SK-N-SH treated with all-trans-retinoic acid at 6 μM for 48 hours (cell line): ENCODE results near the gene RSAD2.

Experiments
- ATAC-seq: fragments of 200-7000 bp; cut with Tn5 transposase; 3 replicates; pipeline ENCODE4 v1.9.1; 2020; ENCODE audit warnings: mild to moderate bottlenecking, moderate library complexity
- BACH2 ChIP-seq: fragments of 250-450 bp; sonication (Bioruptor Pico); IDR thresholded peaks from 2 replicates; pipeline ENCODE4 v1.9.0; 2021; ENCODE audit warnings: mild to moderate bottlenecking, borderline replicate concordance
- ESRRG ChIP-seq: fragments of 250-450 bp; sonication (Bioruptor Pico); IDR thresholded peaks from 2 replicates; pipeline ENCODE4 v1.6.1; 2021; ENCODE audit warnings: mild to moderate bottlenecking
- GLIS3 ChIP-seq: fragments of 250-450 bp; sonication (Bioruptor Pico); IDR thresholded peaks from 2 replicates; pipeline ENCODE4 v1.5.0; 2020; ENCODE audit warnings: mild to moderate bottlenecking, moderate library complexity
- PPARA ChIP-seq: fragments of 250-450 bp; sonication (Bioruptor Pico); IDR thresholded peaks from 2 replicates; pipeline ENCODE4 v1.5.0; 2020; ENCODE audit warnings: mild to moderate bottlenecking, borderline replicate concordance
- RARB ChIP-seq: fragments of 250-450 bp; sonication (Bioruptor Pico); IDR thresholded peaks from 2 replicates; pipeline ENCODE4 v1.8.0; 2021; ENCODE audit warnings: mild to moderate bottlenecking, moderate library complexity
- TCF4 ChIP-seq: fragments of 250-450 bp; sonication (Bioruptor Pico); IDR thresholded peaks from 2 replicates; pipeline ENCODE4 v1.8.0; 2021; ENCODE audit warnings: mild to moderate bottlenecking, moderate library complexity, borderline replicate concordance
- TOX ChIP-seq: fragments of 250-450 bp; sonication (Bioruptor Pico); IDR thresholded peaks from 2 replicates; pipeline ENCODE4 v1.8.0; 2021; ENCODE audit warnings: mild to moderate bottlenecking, moderate library complexity, borderline replicate concordance
- ZC3H10 ChIP-seq: fragments of 250-450 bp; sonication (Bioruptor Pico); IDR thresholded peaks from 2 replicates; pipeline ENCODE4 v1.5.1; 2021; ENCODE audit warnings: mild to moderate bottlenecking, moderate library complexity
- ZFP3 ChIP-seq: fragments of 250-450 bp; sonication (Bioruptor Pico); IDR thresholded peaks from 2 replicates; pipeline ENCODE4 v1.5.0; 2020; ENCODE audit warnings: mild to moderate bottlenecking, moderate library complexity
- ZFP30 ChIP-seq: fragments of 450-650 bp; formaldehyde crosslinking; IDR thresholded peaks from 2 replicates; pipeline ENCODE4 v1.5.0; 2022; ENCODE audit warnings: mild to moderate bottlenecking, moderate library complexity
- ZNF565 ChIP-seq: fragments of 450-650 bp; formaldehyde crosslinking; conservative IDR thresholded peaks from 2 replicates; pipeline ENCODE4 v1.5.0; 2020; ENCODE audit warnings: low read depth, mild to moderate bottlenecking, moderate library complexity
- ZNF70 ChIP-seq: fragments of 450-650 bp; formaldehyde crosslinking; IDR thresholded peaks from 2 replicates; pipeline ENCODE4 v1.5.0; 2020; ENCODE audit warnings: mild to moderate bottlenecking, moderate library complexity
- ZNF8 ChIP-seq: fragments of 450-650 bp; formaldehyde crosslinking; IDR thresholded peaks from 2 replicates; pipeline ENCODE4 v1.5.0; 2020; ENCODE audit warnings: mild to moderate bottlenecking, moderate library complexity
- TF ChIP-seq, protein P1 (sequence below): fragments of 250-450 bp; sonication (Bioruptor Pico); IDR thresholded peaks from 2 replicates; pipeline ENCODE4 v1.5.1; 2020; ENCODE audit warnings: low read depth, mild to moderate bottlenecking, moderate library complexity
- TF ChIP-seq, protein P2 (sequence below): fragments of 250-450 bp; sonication (Bioruptor Pico); IDR thresholded peaks from 2 replicates; pipeline ENCODE4 v1.5.0; 2020; ENCODE audit warnings: mild to moderate bottlenecking, moderate library complexity
- TF ChIP-seq, protein P3 (sequence below): fragments of 250-450 bp; sonication (Bioruptor Pico); IDR thresholded peaks from 2 replicates; pipeline ENCODE4 v1.8.0; 2021; ENCODE audit warnings: low read depth, mild to moderate bottlenecking, moderate library complexity, borderline replicate concordance
- TF ChIP-seq, protein P4 (sequence below): fragments of 250-450 bp; sonication (Bioruptor Pico); IDR thresholded peaks from 2 replicates; pipeline ENCODE4 v1.5.1; 2021; ENCODE audit warnings: mild to moderate bottlenecking, moderate library complexity

Gene RSAD2

DNA sequence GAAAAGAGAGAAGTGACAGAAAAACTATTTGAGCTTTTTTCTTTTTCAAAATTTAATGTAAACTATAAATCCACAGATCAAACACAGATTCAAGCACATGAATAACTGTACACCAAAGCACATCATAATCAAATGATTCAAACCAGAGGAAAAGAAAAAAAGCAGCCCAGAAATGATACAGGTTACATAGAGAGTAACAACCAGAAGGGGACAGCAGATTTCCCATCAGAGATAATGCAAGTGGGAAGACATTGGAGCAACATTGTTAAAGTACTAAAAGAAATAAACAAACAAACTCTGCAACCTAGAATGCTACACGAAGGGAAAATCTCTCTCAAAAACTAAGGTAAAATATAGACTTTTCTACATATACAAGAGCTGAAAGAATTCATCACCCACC lies 46.3 kb upstream of the RSAD2 start:
- no peak for ATAC-seq
- TF ChIP-seq PPARA (CRISPR knock-in tag) (no peak), ZFP30 (CRISPR knock-in tag) (0 out of 2 replicates have a peak, but pooled peaks have one; percentile 33)
- TF ChIP-seq, all 23 proteins: peak for 1

DNA sequence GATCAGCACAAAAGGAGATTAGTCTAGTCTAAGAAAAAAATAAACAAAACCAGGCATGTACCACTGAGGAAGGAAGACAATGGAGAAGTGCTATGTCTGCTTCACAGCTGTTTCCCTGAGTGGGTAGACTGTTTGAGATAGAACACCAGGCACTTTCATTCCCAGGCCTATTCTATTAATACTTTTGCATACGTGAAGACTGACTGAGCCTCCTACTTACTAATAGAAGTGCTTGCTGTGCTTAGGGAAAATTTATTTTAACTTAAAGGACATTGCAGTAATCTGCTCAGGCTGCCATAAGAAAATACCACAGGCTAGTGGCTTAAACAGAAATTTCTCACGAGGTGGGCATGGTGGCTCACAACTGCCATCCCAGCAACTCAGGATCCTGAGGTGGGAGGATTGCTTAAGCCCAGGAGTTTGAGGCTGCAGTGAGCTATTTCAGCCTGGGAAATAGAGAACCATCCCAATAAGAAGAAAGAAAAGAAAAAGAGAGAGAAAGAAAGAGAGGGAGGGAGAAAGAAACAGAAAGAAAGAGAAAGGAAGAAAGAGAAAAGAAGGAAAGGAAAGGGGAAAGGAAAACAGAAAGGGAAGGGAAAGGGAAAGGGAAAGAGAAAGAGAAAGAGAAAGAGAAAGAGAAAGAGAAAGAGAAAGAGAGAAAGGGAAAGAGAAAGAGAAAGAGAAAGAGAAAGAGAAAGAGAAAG lies 44.8 kb upstream of the RSAD2 start:
- no peak for ATAC-seq
- no peak for TF ChIP-seq ZNF565 (CRISPR knock-in tag)
- no peak for TF ChIP-seq ZFP3 (CRISPR knock-in tag)
- no peak for TF ChIP-seq ZNF70 (CRISPR knock-in tag)
- no peak for TF ChIP-seq ZNF8 (CRISPR knock-in tag)
- TF ChIP-seq, protein P1, sequence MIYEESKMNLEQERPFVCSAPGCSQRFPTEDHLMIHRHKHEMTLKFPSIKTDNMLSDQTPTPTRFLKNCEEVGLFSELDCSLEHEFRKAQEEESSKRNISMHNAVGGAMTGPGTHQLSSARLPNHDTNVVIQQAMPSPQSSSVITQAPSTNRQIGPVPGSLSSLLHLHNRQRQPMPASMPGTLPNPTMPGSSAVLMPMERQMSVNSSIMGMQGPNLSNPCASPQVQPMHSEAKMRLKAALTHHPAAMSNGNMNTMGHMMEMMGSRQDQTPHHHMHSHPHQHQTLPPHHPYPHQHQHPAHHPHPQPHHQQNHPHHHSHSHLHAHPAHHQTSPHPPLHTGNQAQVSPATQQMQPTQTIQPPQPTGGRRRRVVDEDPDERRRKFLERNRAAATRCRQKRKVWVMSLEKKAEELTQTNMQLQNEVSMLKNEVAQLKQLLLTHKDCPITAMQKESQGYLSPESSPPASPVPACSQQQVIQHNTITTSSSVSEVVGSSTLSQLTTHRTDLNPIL (CRISPR knock-in tag), result no peak
- TF ChIP-seq ZC3H10 (CRISPR knock-in tag), result no peak
- TF ChIP-seq PPARA (CRISPR knock-in tag), result no peak
- no peak for TF ChIP-seq TCF4 (CRISPR knock-in tag)
- no peak for TF ChIP-seq RARB (CRISPR knock-in tag)

DNA sequence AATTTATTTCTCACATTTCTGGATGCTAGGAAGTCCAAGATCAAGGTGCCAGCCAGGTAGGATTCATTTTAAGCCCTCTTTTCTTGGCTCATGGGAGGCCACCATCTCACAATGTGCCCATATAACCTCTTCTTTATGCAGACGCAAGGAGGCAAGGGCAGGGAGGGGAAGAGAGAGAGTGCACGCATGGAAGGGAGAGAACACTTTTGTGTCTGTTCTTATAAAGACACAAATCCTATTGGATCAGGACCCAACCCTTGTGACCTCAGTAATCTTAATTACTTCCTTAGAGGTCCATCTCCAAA lies 44.3 kb upstream of the RSAD2 start:
- TF ChIP-seq, protein P2, sequence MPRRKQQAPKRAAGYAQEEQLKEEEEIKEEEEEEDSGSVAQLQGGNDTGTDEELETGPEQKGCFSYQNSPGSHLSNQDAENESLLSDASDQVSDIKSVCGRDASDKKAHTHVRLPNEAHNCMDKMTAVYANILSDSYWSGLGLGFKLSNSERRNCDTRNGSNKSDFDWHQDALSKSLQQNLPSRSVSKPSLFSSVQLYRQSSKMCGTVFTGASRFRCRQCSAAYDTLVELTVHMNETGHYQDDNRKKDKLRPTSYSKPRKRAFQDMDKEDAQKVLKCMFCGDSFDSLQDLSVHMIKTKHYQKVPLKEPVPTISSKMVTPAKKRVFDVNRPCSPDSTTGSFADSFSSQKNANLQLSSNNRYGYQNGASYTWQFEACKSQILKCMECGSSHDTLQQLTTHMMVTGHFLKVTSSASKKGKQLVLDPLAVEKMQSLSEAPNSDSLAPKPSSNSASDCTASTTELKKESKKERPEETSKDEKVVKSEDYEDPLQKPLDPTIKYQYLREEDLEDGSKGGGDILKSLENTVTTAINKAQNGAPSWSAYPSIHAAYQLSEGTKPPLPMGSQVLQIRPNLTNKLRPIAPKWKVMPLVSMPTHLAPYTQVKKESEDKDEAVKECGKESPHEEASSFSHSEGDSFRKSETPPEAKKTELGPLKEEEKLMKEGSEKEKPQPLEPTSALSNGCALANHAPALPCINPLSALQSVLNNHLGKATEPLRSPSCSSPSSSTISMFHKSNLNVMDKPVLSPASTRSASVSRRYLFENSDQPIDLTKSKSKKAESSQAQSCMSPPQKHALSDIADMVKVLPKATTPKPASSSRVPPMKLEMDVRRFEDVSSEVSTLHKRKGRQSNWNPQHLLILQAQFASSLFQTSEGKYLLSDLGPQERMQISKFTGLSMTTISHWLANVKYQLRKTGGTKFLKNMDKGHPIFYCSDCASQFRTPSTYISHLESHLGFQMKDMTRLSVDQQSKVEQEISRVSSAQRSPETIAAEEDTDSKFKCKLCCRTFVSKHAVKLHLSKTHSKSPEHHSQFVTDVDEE (CRISPR knock-in tag), result no peak
- TF ChIP-seq, protein P3, sequence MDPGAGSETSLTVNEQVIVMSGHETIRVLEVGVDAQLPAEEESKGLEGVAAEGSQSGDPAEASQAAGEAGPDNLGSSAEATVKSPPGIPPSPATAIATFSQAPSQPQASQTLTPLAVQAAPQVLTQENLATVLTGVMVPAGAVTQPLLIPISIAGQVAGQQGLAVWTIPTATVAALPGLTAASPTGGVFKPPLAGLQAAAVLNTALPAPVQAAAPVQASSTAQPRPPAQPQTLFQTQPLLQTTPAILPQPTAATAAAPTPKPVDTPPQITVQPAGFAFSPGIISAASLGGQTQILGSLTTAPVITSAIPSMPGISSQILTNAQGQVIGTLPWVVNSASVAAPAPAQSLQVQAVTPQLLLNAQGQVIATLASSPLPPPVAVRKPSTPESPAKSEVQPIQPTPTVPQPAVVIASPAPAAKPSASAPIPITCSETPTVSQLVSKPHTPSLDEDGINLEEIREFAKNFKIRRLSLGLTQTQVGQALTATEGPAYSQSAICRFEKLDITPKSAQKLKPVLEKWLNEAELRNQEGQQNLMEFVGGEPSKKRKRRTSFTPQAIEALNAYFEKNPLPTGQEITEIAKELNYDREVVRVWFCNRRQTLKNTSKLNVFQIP (CRISPR knock-in tag), result no peak
- TF ChIP-seq ZNF565 (CRISPR knock-in tag) (no peak), ZC3H10 (CRISPR knock-in tag) (no peak), TCF4 (CRISPR knock-in tag) (no peak), BACH2 (CRISPR knock-in tag) (no peak), RARB (CRISPR knock-in tag) (no peak), TOX (CRISPR knock-in tag) (no peak), ZNF8 (CRISPR knock-in tag) (no peak), ESRRG (no peak), GLIS3 (CRISPR knock-in tag) (no peak), ZNF70 (CRISPR knock-in tag) (no peak)
- TF ChIP-seq, protein P4, sequence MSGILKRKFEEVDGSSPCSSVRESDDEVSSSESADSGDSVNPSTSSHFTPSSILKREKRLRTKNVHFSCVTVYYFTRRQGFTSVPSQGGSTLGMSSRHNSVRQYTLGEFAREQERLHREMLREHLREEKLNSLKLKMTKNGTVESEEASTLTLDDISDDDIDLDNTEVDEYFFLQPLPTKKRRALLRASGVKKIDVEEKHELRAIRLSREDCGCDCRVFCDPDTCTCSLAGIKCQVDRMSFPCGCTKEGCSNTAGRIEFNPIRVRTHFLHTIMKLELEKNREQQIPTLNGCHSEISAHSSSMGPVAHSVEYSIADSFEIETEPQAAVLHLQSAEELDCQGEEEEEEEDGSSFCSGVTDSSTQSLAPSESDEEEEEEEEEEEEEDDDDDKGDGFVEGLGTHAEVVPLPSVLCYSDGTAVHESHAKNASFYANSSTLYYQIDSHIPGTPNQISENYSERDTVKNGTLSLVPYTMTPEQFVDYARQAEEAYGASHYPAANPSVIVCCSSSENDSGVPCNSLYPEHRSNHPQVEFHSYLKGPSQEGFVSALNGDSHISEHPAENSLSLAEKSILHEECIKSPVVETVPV (CRISPR knock-in tag), result no peak
- TF ChIP-seq, protein P1 (CRISPR knock-in tag), result no peak
- ATAC-seq, result no peak

DNA sequence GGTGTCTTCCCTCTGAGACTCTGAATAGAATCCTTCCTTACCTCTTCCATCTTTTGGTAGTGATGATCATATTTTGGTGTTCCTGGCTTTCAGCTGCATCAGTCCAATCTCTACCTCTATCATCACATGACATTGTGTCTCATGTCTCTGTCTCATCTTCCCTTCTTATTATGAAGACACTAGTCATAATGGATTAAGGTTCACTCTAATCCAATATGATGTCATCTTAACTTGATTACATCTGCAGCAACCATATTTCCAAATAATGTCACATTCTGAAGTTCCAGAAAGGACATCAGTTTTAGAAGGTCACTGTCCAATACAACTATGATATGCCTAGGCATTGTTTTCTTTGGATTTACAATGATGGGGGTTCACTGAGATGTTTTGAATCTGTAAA lies 43.4 kb upstream of the RSAD2 start:
- ATAC-seq, result no peak
- TF ChIP-seq, protein P2 (CRISPR knock-in tag), result no peak
- no peak for TF ChIP-seq ZFP30 (CRISPR knock-in tag)
- TF ChIP-seq GLIS3 (CRISPR knock-in tag), result no peak
- TF ChIP-seq, protein P1 (CRISPR knock-in tag), result no peak
- no peak for TF ChIP-seq TOX (CRISPR knock-in tag)
- no peak for TF ChIP-seq RARB (CRISPR knock-in tag)
- TF ChIP-seq, protein P3 (CRISPR knock-in tag), result no peak
